GM20431 (cell line): ENCODE results near the gene SYVN1.

Source experiments
- in situ Hi-C: fragments of 300-500 bp; cut with MseI, MboI; formaldehyde crosslinking; loops from one replicate; pipeline ENCODE4 v1.15.0; 2020; ENCODE audit warnings: low sequenced_read_pairs; ENCODE audit not compliant: unreplicated experiment

SYVN1 gene

DNA sequence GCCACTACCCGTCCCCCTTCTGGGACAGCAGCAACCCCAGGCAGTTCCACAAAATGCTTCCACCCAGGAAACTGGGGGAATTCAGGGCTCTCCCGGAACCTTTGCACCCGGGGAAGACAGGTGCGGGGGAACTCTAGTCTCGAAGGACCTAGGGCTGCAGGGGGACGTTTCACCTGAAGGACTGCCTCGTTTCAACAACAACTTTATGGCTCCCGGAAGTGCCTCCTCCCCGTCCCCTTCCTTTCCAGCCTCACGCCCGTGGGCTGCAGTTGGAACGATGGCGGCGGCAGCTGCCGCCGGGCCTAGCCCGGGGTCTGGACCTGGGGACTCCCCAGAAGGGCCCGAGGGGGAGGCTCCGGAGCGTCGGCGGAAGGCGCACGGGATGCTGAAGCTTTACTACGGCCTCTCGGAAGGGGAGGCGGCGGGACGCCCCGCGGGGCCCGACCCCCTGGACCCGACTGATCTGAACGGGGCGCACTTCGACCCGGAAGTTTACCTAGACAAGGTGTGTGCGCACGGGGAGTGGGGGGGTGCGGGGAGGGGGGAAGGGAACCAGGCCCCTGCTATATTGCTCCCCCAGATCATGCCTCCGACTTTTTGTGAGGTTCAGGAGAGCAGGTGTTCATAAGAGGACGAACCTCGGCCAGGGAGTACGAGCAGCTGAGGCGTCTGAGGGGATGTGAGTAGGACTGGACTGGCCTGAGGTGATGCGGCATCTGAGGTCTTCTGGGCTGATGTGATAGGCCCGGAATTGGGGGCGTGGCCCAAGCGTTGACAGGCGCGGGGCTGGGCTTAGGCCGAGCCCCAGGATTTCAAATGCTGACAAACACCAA, 38.1 kb downstream of the SYVN1 start, which contains the start of gene VPS51:
VPS51 (plus strand) TSS at position 241 of the 833 bp plus-strand sequence; CDS start at position 278, 37 bp downstream.
- in situ Hi-C loops = no loop called here

DNA sequence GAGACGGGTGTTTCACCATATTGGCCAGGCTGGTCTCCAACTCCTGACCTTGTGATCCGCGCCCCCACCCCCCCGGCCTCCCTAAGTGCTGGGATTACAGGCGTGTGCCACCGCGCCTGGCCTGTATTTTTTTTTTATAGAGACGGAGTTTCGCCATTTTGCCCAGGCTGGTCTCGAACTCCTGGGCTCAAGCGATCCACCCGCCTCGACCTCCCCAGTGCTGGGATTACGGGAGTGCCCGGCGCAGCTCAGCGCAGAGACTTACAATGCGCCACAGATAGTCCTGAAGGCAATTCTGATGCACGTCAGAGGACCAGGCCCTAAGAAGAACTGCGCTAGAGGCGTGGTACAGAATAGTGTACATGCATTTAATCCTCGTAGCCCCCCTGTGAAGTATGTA, 38.9 kb downstream of the SYVN1 start:
- in situ Hi-C loops = no loop called here

DNA sequence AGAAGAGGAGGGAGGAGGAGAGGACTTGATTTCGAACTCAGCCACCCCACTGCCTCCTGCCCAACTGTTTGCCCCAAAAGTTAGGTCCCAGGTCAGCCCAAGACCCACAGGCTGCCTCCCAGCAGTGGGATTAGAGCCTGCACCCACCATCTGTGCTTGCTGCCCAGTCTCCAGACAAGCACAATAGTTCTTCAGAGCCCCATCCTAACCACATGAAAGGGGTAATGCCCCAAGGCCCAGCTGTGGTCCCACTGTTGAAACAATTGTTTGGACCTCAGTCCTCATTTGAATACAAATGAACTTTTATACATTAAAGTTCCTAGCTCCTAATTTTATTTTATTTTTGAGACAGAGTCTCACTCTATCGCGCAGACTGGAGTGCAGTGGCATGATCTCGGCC, 43.7 kb downstream of the SYVN1 start:
- in situ Hi-C loops = no loop called here

DNA sequence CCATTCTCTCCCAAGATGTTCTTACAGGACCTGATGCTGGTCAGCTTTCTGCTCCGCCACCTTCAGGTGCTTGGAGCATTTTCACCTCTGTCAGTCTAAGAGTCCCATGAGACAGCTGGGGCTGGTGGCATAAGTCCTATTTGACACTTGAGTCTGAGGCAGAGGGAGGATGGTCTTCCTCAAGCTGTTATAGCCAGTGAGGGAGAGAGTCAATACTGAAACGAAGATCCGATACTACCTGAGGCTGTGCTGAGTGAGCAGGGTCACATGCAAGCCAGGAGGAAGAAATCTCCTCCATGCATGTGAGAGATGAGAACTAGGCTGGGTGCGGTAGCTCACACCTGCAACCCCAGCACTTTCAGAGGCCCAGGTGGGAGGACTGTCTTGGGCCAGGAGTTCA, 44.7 kb downstream of the SYVN1 start:
- in situ Hi-C loops = no loop called here

DNA sequence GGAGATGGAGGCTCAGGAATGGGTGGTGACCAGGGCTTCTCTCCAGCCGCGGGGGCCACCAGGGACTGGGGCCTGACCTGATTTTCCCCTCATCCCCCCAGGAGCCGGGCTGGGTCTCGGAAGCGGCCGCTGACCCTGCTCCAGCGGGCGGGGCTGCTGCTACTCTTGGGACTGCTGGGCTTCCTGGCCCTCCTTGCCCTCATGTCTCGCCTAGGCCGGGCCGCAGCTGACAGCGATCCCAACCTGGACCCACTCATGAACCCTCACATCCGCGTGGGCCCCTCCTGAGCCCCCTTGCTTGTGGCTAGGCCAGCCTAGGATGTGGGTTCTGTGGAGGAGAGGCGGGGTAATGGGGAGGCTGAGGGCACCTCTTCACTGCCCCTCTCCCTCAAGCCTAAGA, 46.5 kb downstream of the SYVN1 start:
- in situ Hi-C loops = no loop called here

DNA sequence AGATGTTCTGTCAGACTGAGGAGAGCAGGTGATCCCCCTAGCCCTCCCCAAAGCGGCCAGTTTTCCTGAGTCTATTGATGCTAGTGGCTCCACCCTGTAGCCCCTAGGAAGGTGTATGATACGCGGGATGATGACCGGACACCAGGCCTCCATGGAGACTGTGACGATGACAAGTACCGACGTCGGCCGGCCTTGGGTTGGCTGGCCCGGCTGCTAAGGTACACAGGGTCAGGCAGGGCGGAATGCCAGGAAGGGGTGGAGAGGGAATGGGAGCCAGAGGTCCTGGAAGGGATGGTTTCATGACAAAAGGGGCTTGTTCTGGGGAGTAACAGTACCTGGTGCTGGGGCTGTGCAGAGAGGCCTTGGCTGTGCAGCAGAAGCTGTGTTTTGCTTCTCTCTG, 47.1 kb downstream of the SYVN1 start:
- in situ Hi-C loops = no loop called here

DNA sequence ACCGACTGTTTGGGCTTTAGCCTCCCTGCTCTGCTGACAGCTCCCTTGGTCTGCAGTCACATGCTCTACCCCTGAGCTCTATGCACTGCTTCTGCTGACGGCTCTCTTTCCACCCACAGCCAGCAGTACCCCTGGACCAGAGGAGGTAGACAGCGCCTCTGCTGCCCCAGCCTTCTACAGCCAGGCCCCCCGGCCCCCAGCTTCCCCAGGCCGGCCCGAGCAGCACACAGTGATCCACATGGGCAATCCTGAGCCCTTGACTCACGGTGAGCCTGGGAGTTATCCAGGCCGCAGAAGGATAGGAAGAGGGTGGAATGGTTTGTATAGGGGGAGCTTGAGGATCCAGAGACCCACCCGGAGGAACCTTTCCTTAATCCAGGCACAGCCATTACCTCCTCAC, 47.5 kb downstream of the SYVN1 start:
- in situ Hi-C loops = no loop called here

DNA sequence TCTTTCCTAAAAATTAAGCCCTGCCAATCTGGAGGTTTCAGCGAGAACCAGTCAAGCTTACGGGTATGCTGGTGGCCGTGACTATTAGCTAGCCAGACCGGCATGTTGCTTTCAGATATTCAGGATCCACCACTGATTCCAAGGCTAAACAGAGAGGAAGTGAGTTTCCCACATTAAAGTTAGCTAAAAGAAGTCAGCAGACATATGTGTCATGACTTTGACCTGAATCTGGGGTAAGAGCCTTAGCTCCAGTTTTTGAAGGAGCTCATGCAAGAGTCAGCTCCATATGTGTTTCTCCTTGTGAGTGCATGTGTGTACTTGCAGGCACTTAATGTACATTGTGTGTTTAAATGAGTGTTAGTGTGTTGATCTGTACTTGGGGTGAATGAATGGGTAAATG, 48.9 kb downstream of the SYVN1 start:
- in situ Hi-C loops = no loop called here

DNA sequence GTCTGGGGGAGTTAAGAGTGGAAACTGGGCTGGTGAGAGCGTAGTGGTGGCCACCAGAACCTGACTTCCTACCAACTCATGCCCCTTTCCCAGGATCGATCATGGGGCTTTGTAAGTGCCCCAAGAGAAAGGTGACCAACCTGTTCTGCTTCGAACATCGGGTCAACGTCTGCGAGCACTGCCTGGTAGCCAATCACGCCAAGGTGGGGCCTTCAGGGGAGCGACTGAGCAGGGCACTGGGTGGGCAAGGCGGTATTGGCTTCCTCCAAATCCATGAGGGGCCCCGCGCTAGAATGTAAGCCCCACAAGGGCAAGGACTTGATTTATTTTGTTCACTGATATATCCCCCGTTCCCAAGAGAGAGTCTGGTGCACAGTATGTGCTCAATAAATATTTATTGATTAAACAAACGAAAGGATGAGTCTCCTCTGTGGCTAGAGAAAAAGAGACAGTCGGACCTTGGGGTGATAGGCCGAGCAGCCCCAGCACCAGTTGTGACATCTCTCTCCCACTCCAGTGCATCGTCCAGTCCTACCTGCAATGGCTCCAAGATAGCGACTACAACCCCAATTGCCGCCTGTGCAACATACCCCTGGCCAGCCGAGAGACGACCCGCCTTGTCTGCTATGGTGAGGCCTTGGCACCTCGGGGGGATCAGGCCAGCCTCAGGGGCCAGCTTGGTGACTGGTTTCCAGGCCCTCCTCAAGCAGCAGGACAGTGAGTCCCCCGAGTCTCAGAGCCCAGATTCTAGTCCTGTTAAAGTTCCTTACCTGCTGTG, 49.5 kb downstream of the SYVN1 start:
- in situ Hi-C loops = no loop called here

DNA sequence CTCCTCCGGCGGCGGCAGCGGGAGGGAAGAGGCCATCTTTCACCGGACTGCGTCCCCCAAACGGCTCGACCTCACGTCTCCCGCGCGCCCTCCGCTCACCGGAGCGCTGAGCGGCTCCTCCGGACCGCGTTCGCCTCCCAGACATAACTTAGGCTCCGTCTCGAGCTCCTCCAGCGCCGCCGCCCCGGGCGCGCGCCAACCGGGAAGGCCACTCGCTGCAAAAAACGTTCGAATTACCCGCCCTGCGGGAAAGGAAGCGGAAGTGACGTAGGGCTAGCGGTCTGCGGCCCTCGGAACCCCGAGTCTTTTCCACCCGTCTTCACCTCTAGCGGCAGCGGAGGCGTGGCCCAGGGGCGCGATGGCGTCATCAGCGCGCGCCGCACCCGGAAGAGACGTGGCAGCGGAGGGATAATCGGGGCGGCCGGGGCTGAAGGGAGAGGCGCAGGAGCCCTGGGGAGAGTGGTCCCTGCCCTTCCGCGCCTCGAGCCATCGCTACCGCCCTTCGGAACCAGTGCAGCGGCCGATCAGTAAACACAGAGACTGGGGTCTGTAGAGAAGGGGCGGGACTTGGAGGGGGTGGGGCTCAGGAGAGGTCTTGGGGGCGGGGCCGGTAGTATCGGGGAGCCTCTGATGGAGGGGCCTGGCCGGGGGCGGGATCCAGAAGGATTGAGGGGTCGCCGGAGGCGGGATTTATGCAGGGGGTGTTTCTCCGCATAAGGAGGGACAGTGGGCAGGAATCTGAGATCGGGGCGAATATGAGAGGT, 50.3 kb downstream of the SYVN1 start, which contains the start of the genes CDCA5 and ZFPL1:
CDCA5 (minus strand) TSS at position 207 of the 764 bp plus-strand sequence; CDS start at position 145, 62 bp downstream.
ZFPL1 (plus strand) TSS at position 389 of the 764 bp plus-strand sequence. CDS start 477 bp downstream, outside the sequence.
- in situ Hi-C loops = no loop called here

DNA sequence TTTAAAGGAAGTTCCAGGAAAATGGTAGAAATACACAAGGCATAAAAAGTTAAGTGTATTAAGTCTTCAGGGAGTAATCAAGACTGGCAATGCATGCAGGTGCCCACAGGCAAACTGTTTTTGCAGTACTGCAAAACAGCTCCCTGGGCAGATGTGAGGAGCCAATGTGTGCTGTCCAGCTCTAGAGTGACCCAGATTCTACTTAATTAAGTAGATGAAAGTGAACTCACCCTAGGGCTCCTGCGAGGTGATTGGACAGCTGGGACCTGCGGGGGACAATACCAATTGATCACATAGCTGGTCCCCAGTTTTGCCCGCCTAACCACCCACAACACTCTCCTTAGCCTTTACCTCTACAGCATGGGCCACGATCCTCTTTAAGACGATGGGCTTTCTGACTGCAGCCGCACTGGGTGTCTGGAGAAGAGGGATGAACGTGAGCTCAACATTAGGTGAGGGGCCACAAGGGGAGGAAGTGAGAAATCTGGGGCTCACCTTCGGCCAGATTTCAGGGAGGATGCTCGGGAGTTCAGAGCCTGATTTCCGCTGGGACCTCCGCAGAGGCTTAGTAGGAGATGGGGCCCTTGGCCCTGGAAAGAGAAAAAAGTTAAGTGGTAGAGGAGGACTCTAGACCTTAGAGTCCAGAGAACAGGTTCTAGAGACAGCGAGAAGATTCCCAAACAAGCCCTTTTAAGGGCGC, 51.0 kb downstream of the SYVN1 start:
- in situ Hi-C loops = no loop called here

DNA sequence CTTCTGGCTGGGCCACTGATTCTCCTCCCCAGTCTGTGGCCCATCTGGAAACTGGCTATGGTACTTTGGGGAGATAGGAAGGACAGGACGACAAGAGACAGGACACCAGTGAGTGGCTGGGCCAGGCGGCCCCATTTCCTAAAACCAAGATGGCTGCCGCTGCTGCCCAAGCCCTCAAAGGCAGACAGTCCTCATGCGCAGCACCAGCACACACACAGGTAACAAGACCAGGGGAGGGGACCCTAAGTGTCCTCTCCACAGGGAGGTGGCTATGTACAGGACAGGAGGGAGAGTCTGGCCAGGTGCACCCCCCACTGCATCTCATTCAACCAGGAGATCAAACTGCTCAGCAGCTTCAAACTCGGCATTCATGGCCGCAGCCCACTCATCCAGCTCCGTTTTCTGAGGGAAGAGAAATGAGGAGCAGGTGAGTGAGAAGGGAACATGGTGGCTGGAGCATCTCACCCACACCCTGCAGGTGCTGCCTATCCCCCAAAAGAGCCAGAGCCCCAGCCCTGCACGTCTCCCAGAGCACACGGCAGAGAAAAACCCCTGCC, 55.5 kb downstream of the SYVN1 start:
- in situ Hi-C loops = no loop called here

DNA sequence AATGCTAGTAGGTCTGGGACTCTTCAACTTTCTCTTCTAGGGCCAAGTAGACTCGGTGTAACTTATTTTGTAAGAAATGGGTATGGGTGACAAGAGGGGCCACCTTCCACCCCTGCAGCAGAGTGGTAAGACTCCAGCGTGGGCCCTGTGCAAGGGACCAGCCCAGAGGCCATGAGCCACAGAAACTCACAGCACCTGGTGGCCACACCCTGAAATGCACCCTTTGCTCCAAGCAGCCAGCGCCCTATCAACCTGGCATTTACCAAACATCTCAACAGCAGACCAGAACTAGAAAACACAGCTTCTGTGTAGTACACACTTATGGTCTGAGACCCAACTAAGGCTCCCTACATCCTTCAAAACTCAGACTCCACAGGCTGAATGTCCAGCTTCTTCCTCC, 56.2 kb downstream of the SYVN1 start:
- in situ Hi-C loops = no loop called here

DNA sequence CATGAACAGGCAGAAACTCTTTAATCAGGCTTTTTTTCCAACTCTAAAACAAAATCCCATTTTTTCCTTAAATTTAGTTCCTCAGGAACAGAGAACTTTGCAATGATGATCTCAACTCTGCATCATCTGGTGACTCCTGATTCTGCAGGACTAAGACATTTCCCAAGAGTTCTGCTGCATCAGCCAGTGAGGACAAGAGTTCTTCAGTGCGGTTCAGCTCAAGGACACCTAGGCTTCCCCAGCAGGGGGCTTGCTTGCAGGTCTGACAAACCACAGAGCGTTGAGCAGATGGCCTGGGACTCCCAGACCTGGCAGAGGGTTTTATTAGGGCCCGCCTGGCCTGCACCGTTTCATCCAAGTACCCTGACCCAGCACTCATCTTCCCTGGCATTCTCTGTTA, 56.9 kb downstream of the SYVN1 start:
- in situ Hi-C loops = no loop called here
